ENCODE measurements around the gene CDC42SE2.
"Not testable (repeated sequence)": the region's sequence is repeated elsewhere in the genome, so short reads cannot be mapped to it uniquely, and the experiment has no call there.

Gene CDC42SE2

GRCh38 chr5:131396630-131397273, 132.9 kb downstream of the CDC42SE2 start:
- no peaks in the 10 kb centered on the region for H3K27me3 ChIP-seq (ENCODE audit: low read length)
- TF ChIP-seq, protein P1, sequence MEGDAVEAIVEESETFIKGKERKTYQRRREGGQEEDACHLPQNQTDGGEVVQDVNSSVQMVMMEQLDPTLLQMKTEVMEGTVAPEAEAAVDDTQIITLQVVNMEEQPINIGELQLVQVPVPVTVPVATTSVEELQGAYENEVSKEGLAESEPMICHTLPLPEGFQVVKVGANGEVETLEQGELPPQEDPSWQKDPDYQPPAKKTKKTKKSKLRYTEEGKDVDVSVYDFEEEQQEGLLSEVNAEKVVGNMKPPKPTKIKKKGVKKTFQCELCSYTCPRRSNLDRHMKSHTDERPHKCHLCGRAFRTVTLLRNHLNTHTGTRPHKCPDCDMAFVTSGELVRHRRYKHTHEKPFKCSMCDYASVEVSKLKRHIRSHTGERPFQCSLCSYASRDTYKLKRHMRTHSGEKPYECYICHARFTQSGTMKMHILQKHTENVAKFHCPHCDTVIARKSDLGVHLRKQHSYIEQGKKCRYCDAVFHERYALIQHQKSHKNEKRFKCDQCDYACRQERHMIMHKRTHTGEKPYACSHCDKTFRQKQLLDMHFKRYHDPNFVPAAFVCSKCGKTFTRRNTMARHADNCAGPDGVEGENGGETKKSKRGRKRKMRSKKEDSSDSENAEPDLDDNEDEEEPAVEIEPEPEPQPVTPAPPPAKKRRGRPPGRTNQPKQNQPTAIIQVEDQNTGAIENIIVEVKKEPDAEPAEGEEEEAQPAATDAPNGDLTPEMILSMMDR (IDR thresholded peaks at IDR 0.05; ENCODE audit: insufficient read depth, low read length, poor library complexity, severe bottlenecking): no peak
- TF ChIP-seq EZH2phosphoT487 (conservative IDR thresholded peaks at IDR 0.05; ENCODE audit: low read length): no peak
- H3F3A ChIP-seq (ENCODE audit: insufficient read depth): peaks cover 64% of the 10 kb centered on the region
- H3K4me3 ChIP-seq (ENCODE audit: insufficient read depth, low read length, poor library complexity, severe bottlenecking): no peak overlapping the region
- H2AFZ ChIP-seq (ENCODE audit: low read depth, low read length, severe bottlenecking): no peak overlapping the region
- H4K20me1 ChIP-seq (ENCODE audit: low read depth, low read length): no peaks in the 10 kb centered on the region
- no peak overlapping the region for H3K27ac ChIP-seq (ENCODE audit: low read depth, low read length)
- H3K9me2 ChIP-seq (replicated peaks; ENCODE audit: insufficient read depth, low read length): no peaks in the 10 kb centered on the region
- H3K36me3 ChIP-seq (ENCODE audit: low read length): peaks cover 46% of the 10 kb centered on the region
- no peaks in the 10 kb centered on the region for H3K79me2 ChIP-seq (ENCODE audit: insufficient read depth, low read length)
- no peak overlapping the region for H3K9ac ChIP-seq (ENCODE audit: low read length)
- H3K9me3 ChIP-seq (ENCODE audit: insufficient read depth, low read length): no peaks in the 10 kb centered on the region
- no peak overlapping the region for H3K4me2 ChIP-seq (ENCODE audit: low read depth, low read length, poor library complexity, severe bottlenecking)

GRCh38 chr5:131399007-131399406, 135.2 kb downstream of the CDC42SE2 start:
- Histone ChIP-seq H3K36me3 (ENCODE audit: low read length) (peaks cover 51% of the 10 kb centered on the region), H3F3A (ENCODE audit: insufficient read depth) (peaks cover 45% of the 10 kb centered on the region)
- H2AFZ ChIP-seq (ENCODE audit: low read depth, low read length, severe bottlenecking); H3K27ac ChIP-seq (ENCODE audit: low read depth, low read length); H4K20me1 ChIP-seq (ENCODE audit: low read depth, low read length); H3K9me2 ChIP-seq (replicated peaks; ENCODE audit: insufficient read depth, low read length); H3K9me3 ChIP-seq (ENCODE audit: insufficient read depth, low read length); H3K27me3 ChIP-seq (ENCODE audit: low read length); H3K4me3 ChIP-seq (ENCODE audit: insufficient read depth, low read length, poor library complexity, severe bottlenecking); H3K79me2 ChIP-seq (ENCODE audit: insufficient read depth, low read length); H3K9ac ChIP-seq (ENCODE audit: low read length); H3K4me2 ChIP-seq (ENCODE audit: low read depth, low read length, poor library complexity, severe bottlenecking): not testable (repeated sequence)

DNA sequence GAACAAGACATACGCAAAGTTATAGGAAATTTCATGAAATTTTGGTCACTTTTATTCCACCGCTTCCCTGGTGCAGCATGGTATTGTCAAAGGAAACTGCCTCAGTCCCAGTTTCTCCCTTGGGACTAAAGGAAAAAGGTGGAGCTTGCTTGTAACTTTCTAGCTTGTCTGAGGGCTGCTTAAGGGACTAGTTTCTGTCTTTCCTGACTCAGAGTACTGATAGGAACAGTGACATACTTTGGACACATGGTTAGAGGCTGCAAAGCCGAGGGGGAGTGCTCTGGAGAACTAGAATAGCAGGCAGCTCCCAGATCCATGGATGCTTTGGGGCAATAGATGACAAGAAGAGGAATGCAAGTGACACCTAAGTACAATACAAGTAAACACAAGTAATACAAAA, 136.7 kb downstream of the CDC42SE2 start:
- Histone ChIP-seq H3K4me3 (ENCODE audit: insufficient read depth, low read length, poor library complexity, severe bottlenecking) (no peak overlapping the region), H3K36me3 (ENCODE audit: low read length) (peaks cover 42% of the 10 kb centered on the region), H3F3A (ENCODE audit: insufficient read depth) (peaks cover 31% of the 10 kb centered on the region), H3K27me3 (ENCODE audit: low read length) (no peaks in the 10 kb centered on the region), H3K9me2 (replicated peaks; ENCODE audit: insufficient read depth, low read length) (no peaks in the 10 kb centered on the region), H4K20me1 (ENCODE audit: low read depth, low read length) (no peaks in the 10 kb centered on the region), H3K79me2 (ENCODE audit: insufficient read depth, low read length) (no peaks in the 10 kb centered on the region), H3K9ac (ENCODE audit: low read length) (no peak overlapping the region), H3K9me3 (ENCODE audit: insufficient read depth, low read length) (no peaks in the 10 kb centered on the region), H3K27ac (ENCODE audit: low read depth, low read length) (no peak overlapping the region), H2AFZ (ENCODE audit: low read depth, low read length, severe bottlenecking) (no peak overlapping the region), H3K4me2 (ENCODE audit: low read depth, low read length, poor library complexity, severe bottlenecking) (no peak overlapping the region)
- TF ChIP-seq, protein P1 (IDR thresholded peaks at IDR 0.05; ENCODE audit: insufficient read depth, low read length, poor library complexity, severe bottlenecking): no peak
- TF ChIP-seq EZH2phosphoT487 (conservative IDR thresholded peaks at IDR 0.05; ENCODE audit: low read length): no peak

DNA sequence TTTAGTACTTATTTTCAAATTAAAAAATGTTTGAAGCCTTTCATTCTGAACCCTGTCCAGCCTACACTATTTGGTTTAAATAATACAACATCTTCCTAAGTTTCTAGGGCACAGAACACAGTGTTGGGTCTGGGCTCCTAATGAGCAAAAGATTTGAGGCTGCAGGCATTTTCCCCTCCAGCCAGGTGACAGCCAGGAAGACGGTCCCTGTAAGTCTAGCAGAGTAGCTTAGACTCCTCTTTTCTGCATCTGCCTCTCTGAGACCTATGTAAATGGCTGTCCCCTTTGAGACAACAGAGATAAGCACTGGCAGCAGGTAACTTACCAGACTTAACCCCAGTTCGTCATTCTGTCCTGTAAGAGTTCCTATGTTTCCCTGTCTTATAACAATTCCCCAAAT, 141.8 kb downstream of the CDC42SE2 start:
- Histone ChIP-seq H3K79me2 (ENCODE audit: insufficient read depth, low read length) (no peaks in the 10 kb centered on the region), H3F3A (ENCODE audit: insufficient read depth) (peaks cover 6% of the 10 kb centered on the region; the same call in 1 of the 2 replicates), H3K9me2 (replicated peaks; ENCODE audit: insufficient read depth, low read length) (no peaks in the 10 kb centered on the region), H3K4me3 (ENCODE audit: insufficient read depth, low read length, poor library complexity, severe bottlenecking) (no peak overlapping the region), H3K4me2 (ENCODE audit: low read depth, low read length, poor library complexity, severe bottlenecking) (no peak overlapping the region), H2AFZ (ENCODE audit: low read depth, low read length, severe bottlenecking) (no peak overlapping the region), H3K27me3 (ENCODE audit: low read length) (no peaks in the 10 kb centered on the region), H3K36me3 (ENCODE audit: low read length) (peaks cover 44% of the 10 kb centered on the region), H3K27ac (ENCODE audit: low read depth, low read length) (no peak overlapping the region), H4K20me1 (ENCODE audit: low read depth, low read length) (no peaks in the 10 kb centered on the region), H3K9ac (ENCODE audit: low read length) (no peak overlapping the region), H3K9me3 (ENCODE audit: insufficient read depth, low read length) (no peaks in the 10 kb centered on the region)
- TF ChIP-seq, protein P1 (IDR thresholded peaks at IDR 0.05; ENCODE audit: insufficient read depth, low read length, poor library complexity, severe bottlenecking): no peak
